HG02642 (cell line): ENCODE results near the gene MRPL40.
A peak's percentile ranks its signal among the peaks of the same experiment; 100 is the strongest.

ENCODE experiments used
- ATAC-seq: cut with Tn5 transposase; IDR thresholded peaks from one replicate; pipeline ENCODE4 v1.9.1; 2021; ENCODE audit warnings: mild to moderate bottlenecking; ENCODE audit not compliant: unreplicated experiment, poor library complexity

MRPL40 gene

GRCh38 chr22:19432133-19432851, at the start of gene MRPL40:
Gene MRPL40 (plus strand): TSS chr22:19432545. CDS start chr22:19432555, 10 bp downstream.
- peak; percentile 80 for ATAC-seq

DNA sequence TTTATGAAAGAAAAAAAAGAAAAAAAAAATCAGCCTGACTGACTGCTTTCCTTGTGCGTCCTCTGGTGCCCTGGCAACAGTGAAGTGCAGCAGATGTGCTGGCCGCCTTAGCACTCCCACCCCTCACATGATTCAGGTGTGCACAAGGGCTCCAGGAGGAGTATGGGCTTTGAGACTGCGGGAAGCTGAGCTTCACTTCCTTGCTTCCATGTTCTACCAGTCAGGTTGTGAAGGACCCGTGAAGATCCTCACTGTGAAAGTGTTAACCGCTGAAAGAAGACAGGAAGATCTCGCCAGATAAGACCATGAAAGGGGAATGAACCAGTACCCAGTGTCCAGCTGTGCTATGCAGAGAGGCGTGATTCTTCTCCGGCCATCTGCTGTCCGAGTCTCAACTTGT, 49.1 kb upstream of the MRPL40 start:
- no peak for ATAC-seq

DNA sequence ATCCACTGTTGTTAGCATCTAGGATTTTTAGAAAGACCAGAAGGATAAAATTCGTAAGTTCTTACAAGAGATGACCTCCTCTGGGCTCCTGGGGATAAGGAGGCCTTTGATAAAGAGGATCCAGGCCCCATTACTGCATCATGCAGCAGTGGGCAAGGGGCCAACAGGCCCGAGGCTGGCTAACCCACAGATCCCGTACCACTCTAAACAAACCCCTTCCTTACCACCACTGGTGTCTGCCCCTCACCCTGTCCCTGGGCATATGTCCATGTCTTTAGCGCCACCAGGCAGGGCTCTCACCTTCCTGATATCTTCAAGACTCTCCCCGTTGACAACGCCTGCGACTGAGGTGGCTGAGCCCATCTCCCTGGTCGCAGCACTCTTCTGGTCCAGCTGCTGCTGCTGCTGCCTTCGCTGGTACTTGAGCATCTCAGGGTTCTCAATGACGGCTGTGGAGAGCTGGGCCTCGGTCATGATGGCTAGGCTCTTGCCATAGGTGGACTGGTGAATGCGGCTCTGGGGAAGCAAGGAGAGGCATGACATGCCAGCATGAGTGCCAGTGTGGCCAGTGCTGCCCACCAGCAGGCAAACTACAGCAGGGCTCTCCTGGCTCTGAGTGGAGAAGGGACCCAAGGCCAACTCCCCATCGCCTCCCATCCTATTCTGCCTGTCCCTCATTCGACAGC, 47.0 kb upstream of the MRPL40 start:
- no peak for ATAC-seq

DNA sequence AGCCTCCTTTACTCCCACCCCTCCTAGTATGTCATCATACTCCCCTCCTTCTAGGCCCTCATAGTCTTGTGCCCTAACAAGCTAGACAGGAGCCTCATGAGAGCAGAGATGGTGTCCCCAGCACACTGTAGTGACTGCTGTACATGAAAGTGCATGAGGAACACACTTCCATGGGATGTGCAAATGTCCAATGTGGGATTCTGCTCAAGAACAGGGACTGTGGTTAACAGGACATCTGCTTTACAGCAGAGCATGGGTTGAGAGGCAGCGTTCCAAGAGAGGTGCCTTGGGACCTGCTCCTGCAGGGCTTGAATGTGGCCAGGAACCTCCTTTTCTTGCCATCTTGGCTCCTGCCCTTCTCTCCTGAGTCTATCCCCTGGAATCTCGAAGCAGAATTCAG, 46.1 kb upstream of the MRPL40 start:
- ATAC-seq, result no peak

DNA sequence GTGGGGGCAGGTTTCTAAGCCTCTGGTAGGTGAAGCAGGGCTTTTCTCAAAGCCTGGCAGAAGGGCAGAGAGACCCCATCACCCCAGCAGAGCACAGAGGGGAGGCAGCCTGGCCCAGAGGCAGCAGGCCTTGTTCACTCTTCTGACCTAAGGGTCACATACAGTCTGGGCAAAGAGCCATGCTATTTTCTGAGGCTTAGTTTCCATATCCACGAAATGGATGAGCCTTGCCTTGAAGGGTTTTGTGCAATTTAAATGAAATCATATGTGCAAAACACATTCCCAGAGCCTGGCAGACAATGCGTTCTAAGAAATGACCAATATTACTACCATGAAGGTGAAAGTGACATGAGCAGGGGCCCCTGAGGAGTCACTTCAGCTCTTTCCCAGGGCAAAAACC, 45.3 kb upstream of the MRPL40 start:
- no peak for ATAC-seq

DNA sequence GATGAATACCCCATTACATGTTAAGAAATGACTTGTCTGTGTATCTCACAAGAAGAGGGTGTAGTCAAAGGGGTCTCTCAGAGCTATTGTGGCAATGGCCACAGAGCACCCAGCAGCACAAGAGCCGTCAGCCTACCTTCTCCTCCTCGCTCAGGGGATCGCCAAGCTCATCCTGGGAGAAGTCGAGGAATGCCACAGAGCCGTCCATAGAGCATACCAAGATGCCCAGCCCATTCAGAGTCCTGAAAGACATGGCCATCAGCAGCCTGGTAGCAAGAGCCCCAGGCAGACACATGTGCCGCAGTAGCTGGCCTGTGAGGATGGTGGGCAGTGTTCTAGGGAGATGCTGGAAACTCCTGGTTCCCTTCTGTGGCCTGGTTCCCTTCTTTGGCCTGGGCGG, 44.8 kb upstream of the MRPL40 start:
- ATAC-seq, result no peak

GRCh38 chr22:19393704-19394103, 38.6 kb upstream of the MRPL40 start:
- ATAC-seq, result no peak

DNA sequence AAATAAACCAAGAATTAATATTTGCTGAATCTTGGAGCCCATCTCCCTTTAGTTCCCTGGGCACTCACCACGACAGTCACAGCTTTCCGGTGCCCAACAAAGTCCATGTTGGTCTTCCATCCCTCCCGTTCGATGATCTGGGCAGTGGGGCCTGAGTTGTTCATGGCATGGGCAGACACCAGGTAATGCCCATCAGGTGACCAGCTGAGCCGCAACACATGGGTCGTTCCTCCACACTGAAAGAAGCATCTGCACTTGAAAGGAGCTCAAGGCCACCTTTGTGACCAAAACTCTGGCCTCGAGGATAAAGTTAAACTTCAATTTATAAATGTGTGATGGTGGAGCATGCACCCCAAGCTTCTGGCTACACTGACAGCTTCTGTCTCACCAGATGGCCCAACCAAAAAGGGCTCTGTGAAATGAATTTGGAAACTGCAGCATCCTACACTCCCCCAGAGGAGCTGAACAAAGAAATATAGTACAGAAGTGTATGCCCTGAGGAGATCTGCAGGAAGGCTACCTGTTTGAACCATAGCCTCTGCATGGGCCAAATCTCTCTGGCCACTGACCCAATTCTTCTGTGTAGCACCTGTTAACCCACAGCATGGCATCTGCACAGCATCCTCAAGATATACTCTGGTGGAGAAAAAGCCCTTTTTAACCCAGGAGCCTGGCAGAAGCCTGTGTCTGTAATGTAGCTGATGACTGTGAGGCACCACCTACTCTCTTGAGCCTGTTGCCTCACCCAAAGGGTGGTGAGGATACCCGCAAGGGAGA, 37.9 kb upstream of the MRPL40 start:
- no peak for ATAC-seq

DNA sequence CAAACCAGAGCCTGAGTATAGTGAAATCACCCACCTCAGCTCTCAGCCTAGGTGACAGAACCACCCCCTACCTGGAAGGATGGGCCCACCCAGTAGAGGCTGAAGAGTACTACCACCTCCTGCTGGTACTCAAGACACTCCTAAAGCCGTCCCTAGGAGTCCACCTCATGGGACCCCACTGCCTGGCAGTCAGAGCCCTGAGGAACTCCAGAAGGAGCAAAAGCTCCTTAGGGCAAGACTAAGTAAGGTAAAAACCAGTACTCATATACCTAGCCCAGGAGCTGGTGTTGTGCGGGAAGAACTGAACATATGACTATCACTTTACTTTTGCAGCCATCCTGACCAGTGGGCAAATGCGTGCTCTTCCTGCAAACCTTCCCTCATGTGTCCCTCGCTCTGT, 37.1 kb upstream of the MRPL40 start:
- ATAC-seq, result no peak

GRCh38 chr22:19396561-19396933, 35.8 kb upstream of the MRPL40 start:
- ATAC-seq, result no peak

DNA sequence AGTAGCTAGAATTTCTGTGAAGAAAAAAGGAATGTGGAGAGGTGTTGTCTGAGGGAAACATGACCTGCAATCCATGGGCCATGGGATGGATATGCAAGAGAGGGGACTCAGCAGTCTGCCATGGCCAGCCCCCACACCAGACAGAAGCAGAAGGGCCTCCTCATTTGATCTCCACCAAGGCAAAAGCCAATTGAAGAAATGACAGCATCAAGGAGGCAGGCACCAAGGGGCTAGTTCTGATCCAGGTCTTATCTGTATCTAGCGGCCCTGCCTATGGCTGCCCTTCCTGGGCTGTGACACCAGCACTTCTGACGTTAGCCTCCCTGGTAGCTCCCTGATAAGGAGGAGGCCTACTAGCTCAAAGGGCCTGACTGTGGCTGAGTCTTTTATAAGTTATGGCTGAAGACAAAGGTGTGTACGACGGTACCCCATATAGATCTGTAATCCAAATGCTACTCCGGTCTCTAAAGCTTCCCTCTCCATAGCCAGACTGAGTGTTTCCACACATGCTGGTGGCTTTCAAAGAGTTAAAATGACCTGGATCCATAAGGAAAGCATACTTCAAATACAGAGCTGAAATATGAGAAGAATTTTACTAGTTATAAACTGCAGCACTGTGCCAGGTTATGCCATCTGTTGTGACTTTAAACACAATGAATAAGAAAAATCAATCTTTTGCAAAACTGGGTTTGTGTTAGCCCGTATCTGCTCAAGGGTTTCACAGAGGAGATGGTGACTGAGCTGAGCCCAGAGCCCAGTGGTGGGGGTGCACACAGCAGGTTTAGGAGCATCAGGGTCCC, 35.2 kb upstream of the MRPL40 start:
- no peak for ATAC-seq

GRCh38 chr22:19397734-19398104, 34.6 kb upstream of the MRPL40 start:
- no peak for ATAC-seq

DNA sequence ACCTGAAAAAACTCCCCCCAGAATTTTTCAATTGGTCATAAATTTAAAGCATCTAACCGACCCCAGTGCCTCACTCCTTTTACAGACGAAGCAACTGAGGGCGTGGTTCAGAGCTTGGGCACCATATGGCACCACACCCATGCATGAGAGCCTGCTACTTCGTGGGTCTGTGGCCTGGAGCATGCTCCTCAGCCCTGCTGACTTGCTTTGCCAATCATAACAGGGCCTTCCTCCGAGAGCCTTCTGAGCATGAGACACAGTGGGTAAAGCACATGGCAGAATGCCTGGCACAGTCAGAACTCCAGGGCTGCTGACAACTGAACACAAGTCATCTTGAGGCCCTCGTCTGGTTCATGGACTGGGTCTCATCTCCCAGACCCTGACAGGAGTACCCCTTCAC, 34.1 kb upstream of the MRPL40 start:
- ATAC-seq, result no peak

GRCh38 chr22:19398652-19399051, 33.7 kb upstream of the MRPL40 start:
- ATAC-seq, result no peak

DNA sequence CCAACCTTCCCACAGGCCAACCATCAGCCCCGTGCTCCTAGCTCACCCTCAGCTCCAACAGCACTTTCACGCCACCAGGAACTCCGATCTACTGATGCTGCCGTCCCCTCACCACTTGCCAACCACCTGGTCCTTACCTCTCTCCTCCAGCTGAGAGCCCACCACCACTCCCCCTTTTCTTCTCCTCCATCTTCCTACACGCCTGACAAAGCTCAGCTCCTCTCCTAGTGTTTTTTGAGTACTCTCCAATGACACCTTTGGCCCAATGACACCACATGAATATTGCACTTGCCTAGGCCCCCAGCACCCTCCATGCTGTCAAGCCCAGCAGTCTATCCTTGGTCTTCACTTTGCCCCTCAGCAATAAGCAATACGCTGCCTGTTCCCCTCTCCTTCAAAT, 31.5 kb upstream of the MRPL40 start:
- no peak for ATAC-seq

GRCh38 chr22:19401483-19401882, 30.9 kb upstream of the MRPL40 start:
- ATAC-seq, result no peak

- no peak for ATAC-seq
These were observed 29.6 kb upstream of the MRPL40 start for GRCh38 chr22:19402642-19403191.

DNA sequence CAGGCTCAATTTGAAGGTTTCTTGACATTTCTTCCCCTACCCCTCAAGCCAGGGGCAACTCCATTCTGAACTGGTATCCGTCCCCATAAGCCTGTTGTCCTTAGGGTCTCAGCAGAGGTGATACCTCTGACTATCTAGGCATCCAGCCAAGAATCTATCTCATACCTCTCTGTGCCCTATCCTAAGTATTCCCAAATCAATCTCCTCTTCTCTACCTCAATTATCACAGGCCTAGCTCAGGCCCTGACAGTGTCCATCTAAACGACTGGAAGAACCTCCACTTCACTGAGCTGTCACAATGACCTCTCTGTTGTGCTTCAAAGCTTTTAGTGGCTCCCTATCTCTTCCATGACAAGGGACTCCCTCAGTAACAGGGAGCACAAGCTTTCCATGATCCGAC, 27.7 kb upstream of the MRPL40 start:
- ATAC-seq, result no peak

GRCh38 chr22:19405133-19405532, 27.2 kb upstream of the MRPL40 start:
- no peak for ATAC-seq

- ATAC-seq, result no peak
These were observed 26.7 kb upstream of the MRPL40 start for GRCh38 chr22:19405652-19406051.
